ENCODE data around the gene ARHGEF19.

DNA sequence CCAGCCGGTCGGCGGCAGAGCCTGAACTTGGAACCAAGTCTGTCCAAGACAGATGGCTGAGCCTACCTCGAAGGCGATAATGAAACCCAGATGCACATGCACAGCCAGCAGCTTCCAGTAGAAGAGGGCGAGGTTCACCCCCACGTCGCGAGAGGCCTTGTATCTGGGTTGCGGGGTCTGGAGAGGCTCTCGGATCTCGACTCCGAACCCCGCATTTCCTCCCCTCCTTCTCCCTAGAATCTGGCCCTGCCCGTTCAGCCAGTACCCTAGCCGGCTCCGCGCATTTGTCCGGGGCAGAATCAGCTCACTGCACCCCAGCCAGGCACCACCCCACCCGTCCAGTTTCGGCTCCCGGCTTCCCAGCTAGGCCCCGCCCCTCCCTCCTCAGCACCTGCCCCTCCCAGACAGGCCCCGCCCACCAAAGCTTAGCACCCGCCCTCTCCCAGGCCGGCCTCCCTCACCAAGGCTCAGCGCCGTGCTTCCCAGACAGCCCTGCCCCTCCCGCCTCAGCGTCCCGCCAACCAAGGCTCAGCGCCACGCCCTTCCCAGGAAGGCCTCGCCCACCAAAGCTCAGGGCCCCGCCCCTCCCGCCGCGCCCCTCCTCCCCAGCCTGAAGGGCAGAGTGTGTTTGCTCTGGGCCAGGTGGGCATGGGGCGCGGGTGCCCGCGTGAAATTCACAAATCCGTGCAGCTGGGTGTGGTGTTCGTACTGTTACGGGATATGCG is 4.8 kb upstream of the ARHGEF19 start:
- no peak for TF ChIP-seq CTCF (conservative IDR thresholded peaks at IDR 0.05; ENCODE audit: low read length)
- TF ChIP-seq EZH2phosphoT487 (IDR thresholded peaks at IDR 0.05; ENCODE audit: borderline replicate concordance), result no peak
